Colonic mucosa (tissue), 4 donors: ENCODE measurements around the gene ZBTB48. TPM values are rescaled to one million over a fixed set of nuclear protein-coding genes. Genes with fewer than 3 reads are reported as not detected.

ENCODE experiments used
- DNase-seq: peaks from one replicate; pipeline ENCODE4 v3.0.0-alpha.2; 2020
- H3K27ac ChIP-seq: fragments of 200-600 bp; one replicate; pipeline ENCODE4 v1.8.0; 2021
- H3K27me3 ChIP-seq: fragments of 200-600 bp; one replicate; pipeline ENCODE4 v1.8.0; 2021
- H3K36me3 ChIP-seq: fragments of 200-600 bp; one replicate; pipeline ENCODE4 v1.8.0; 2021
- H3K4me1 ChIP-seq: fragments of 200-600 bp; one replicate; pipeline ENCODE4 v1.8.0; 2021; ENCODE audit warnings: mild to moderate bottlenecking
- H3K4me3 ChIP-seq: fragments of 200-600 bp; one replicate; pipeline ENCODE4 v1.8.0; 2021
- H3K9ac ChIP-seq, 2 donors: one replicate each; pipeline ENCODE4 v1.7.0; 2013; ENCODE audit warnings: control low read depth in 2 of 2, low read depth in 2 of 2, low read length in 2 of 2
- H3K9me3 ChIP-seq: fragments of 200-600 bp; one replicate; pipeline ENCODE4 v1.8.0; 2021
- intact Hi-C: fragments of 100-400 bp; cut with DNase I; formaldehyde crosslinking; loops from one replicate; pipeline ENCODE4 v1.14.1; 2022
- total RNA-seq, 2 donors: library from RNA; stranded (reverse); fragmentation: NEBNext Ultra II Directional in 1 of 2; extraction: Animal tissue kit (Norgen Biotek cat#: 25700) in 1 of 2; gene quantifications; one replicate each; pipeline ENCODE4 v1.2.1, GENCODE V29; 2021
- TF ChIP-seq, protein P1 (sequence below): fragments of 200-600 bp; IDR thresholded peaks from one replicate; pipeline ENCODE4 v1.8.0; 2022; ENCODE audit warnings: antibody characterized with exemption, mild to moderate bottlenecking
- donor health status: healthy.
- donor health status: DM: no; HTN: no; CAD: no.
- donor health status: DM: no; HTN: no; CAD: no.

Gene ZBTB48
- total RNA-seq, 2 donors from 2014 or later: 37.0 to 44.5 TPM

DNA sequence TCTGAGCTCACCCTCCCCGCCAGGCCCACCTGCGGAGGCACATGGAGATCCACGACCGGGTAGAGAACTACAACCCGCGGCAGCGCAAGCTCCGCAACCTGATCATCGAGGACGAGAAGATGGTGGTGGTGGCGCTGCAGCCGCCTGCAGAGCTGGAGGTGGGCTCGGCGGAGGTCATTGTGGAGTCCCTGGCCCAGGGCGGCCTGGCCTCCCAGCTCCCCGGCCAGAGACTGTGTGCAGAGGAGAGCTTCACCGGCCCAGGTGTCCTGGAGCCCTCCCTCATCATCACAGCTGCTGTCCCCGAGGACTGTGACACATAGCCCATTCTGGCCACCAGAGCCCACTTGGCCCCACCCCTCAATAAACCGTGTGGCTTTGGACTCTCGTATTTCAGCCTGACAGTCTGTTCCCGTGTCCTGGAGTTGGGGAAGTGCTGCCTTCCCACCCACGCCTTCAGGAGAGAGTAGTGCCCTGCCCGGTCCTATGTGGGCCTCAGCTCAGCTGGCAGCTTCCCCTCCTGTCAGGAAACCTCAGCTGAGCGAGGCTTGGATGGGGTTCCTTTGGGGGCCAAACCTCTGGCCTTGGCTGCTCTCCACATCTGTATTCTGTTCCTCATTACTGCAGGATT is 9.2 kb downstream of the ZBTB48 start:
- intact Hi-C loops: no loop called here
- Histone ChIP-seq H3K4me1 (no peaks in the 10 kb centered on the region), H3K27me3 (no peaks in the 10 kb centered on the region), H3K4me3 (no peak overlapping the region), H3K9ac (no peak overlapping the region), H3K9me3 (no peaks in the 10 kb centered on the region), H3K27ac (no peak overlapping the region), H3K36me3 (no peaks in the 10 kb centered on the region)
- TF ChIP-seq, protein P1, sequence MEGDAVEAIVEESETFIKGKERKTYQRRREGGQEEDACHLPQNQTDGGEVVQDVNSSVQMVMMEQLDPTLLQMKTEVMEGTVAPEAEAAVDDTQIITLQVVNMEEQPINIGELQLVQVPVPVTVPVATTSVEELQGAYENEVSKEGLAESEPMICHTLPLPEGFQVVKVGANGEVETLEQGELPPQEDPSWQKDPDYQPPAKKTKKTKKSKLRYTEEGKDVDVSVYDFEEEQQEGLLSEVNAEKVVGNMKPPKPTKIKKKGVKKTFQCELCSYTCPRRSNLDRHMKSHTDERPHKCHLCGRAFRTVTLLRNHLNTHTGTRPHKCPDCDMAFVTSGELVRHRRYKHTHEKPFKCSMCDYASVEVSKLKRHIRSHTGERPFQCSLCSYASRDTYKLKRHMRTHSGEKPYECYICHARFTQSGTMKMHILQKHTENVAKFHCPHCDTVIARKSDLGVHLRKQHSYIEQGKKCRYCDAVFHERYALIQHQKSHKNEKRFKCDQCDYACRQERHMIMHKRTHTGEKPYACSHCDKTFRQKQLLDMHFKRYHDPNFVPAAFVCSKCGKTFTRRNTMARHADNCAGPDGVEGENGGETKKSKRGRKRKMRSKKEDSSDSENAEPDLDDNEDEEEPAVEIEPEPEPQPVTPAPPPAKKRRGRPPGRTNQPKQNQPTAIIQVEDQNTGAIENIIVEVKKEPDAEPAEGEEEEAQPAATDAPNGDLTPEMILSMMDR: no peak
- DNase-seq: no peak

DNA sequence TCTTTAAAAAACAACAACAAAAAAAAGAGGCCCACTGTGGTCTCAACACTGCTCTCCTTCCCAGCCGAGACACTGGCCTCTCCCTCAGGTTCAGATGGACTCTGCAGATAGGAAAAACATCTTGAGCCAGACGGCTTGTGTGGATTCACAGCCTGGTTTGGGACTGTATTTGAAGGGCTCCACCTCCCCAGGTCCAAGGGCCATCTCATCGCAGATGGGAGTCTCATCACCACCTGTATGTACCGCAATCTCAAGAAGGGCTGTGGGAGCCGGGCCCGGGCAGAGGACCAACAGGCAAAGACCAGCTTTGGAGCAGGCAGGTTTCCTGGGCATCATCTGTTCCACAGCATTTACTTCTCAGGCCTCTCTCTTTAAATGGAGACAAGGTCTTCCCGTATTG is 10.3 kb downstream of the ZBTB48 start:
- TF ChIP-seq, protein P1: no peak
- H3K4me1 ChIP-seq: peaks cover 3% of the 10 kb centered on the region
- intact Hi-C loops: no loop called here
- H3K9me3 ChIP-seq: no peaks in the 10 kb centered on the region
- no peak overlapping the region for H3K4me3 ChIP-seq
- H3K36me3 ChIP-seq: no peaks in the 10 kb centered on the region
- DNase-seq: no peak
- H3K27ac ChIP-seq: no peak overlapping the region
- H3K27me3 ChIP-seq: no peaks in the 10 kb centered on the region
- H3K9ac ChIP-seq: no peak overlapping the region

DNA sequence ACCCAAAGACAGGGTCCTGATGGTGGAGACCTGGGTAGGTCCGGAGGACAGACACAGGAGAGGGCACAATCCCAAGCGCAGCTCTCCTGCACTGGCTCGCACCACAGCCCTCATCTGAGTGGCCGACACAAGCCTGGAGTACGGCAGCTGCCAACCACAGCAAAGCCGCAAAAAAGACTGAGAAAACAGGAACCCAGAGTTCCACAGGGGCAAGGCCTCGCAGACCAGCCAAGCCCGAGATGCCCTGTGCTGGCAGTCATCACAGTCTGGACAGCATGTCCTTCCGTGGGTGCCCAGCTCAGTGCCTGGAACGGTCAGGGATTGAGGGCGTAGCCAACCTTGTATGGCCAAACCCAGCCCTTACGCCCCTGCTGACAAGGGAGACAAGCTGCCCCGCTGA is 11.4 kb downstream of the ZBTB48 start:
- no peaks in the 10 kb centered on the region for H3K9me3 ChIP-seq
- TF ChIP-seq, protein P1: no peak
- DNase-seq: no peak
- no peak overlapping the region for H3K4me3 ChIP-seq
- intact Hi-C loops: no loop called here
- H3K4me1 ChIP-seq: peaks cover 4% of the 10 kb centered on the region
- H3K27ac ChIP-seq: no peak overlapping the region
- no peak overlapping the region for H3K9ac ChIP-seq
- H3K27me3 ChIP-seq: no peaks in the 10 kb centered on the region
- H3K36me3 ChIP-seq: no peaks in the 10 kb centered on the region

DNA sequence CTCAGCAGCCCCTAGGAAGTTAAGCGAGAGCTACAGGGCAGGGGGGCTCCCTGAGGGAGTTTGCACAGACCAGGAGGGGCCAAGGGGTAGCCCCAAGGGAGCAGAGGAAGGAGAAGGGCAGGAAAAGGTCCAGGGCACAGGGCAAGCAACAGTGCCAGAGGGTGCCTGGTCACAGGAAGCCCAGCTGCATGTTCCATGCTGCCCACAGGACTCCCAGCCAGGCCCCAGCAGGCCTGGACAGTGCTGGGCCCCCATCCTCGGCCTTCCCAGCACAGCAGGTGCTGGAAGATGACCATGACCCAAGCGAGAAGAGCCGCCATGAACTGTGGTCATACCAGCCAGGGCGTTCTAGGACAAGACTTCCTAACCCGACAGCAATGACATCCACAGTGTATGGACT is 11.8 kb downstream of the ZBTB48 start:
- no peak overlapping the region for H3K9ac ChIP-seq
- no peaks in the 10 kb centered on the region for H3K27me3 ChIP-seq
- H3K4me1 ChIP-seq: peaks cover 4% of the 10 kb centered on the region
- DNase-seq: no peak
- no peak overlapping the region for H3K27ac ChIP-seq
- no peaks in the 10 kb centered on the region for H3K36me3 ChIP-seq
- no peaks in the 10 kb centered on the region for H3K9me3 ChIP-seq
- TF ChIP-seq, protein P1: no peak
- intact Hi-C loops: no loop called here
- H3K4me3 ChIP-seq: no peak overlapping the region

DNA sequence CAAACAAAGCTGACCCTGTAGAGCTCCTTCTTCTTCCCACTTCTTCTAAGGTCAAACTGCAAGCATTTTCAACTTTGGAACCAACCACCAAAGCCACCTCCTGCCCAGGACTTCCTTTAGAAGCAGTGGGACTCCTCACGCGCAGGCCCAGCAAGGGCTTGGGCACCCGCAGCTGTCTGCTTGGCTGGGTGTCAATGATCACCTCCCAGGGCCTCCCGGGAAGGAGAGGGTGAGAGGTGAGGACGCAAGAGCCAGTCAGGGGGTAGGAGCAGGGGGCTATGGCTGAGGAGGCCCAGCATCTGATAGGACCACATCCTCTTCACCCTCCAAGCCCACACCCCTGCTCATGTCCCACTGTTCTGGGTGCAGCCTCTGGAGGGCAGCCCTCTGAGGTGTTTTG is 12.6 kb downstream of the ZBTB48 start:
- Histone ChIP-seq H3K9ac (no peak overlapping the region), H3K4me1 (peaks cover 4% of the 10 kb centered on the region), H3K27ac (no peak overlapping the region)

More for the DNA sequence above, 12.6 kb downstream of the ZBTB48 start:
- H3K9me3 ChIP-seq: no peaks in the 10 kb centered on the region
- no peak overlapping the region for H3K4me3 ChIP-seq
- TF ChIP-seq, protein P1: no peak
- DNase-seq: no peak
- no peaks in the 10 kb centered on the region for H3K27me3 ChIP-seq
- H3K36me3 ChIP-seq: no peaks in the 10 kb centered on the region
- intact Hi-C loops: no loop called here
